SK-N-MC (cell line): ENCODE results near the gene ZFP91.

Experiments used
- EZH2 ChIP-seq: fragments of 200-600 bp; sonication (generic); IDR thresholded peaks from one replicate; pipeline ENCODE4 v1.6.1; 2017; ENCODE audit warnings: antibody characterized with exemption
- FOXP2 ChIP-seq: optimal IDR thresholded peaks from 2 replicates; pipeline ENCODE3; 2011; ENCODE audit warnings: mild to moderate bottlenecking, moderate library complexity; ENCODE audit not compliant: insufficient read depth; ENCODE audit errors: extremely low read length, control extremely low read depth
- POLR2AphosphoS5 ChIP-seq: IDR thresholded peaks from 2 replicates; pipeline ENCODE4 v1.6.1; 2012; ENCODE audit warnings: mild to moderate bottlenecking, low read depth, low read length, borderline replicate concordance

- TF ChIP-seq POLR2AphosphoS5 (peak; percentile 21; the same call in 1 of the 2 replicates), EZH2 (no peak), FOXP2 (no peak)
These were observed 68.4 kb downstream of the ZFP91 start for GRCh38 chr11:58647141-58647699.
